Measurements from ENCODE around the gene SH2B3.

GRCh38 chr12:111462210-111462769, 56.6 kb downstream of the SH2B3 start:
- TF ChIP-seq CTCF (IDR thresholded peaks at IDR 0.05; ENCODE audit: insufficient read depth, low read length, poor library complexity, severe bottlenecking) (no peak), EZH2phosphoT487 (conservative IDR thresholded peaks at IDR 0.05; ENCODE audit: low read length) (no peak)

Measured in SU-DHL-6 (cell line).